Bone marrow (tissue), 2 donors: ENCODE measurements around the gene MCOLN2.
"Not testable (repeated sequence)": the region's sequence is repeated elsewhere in the genome, so short reads cannot be mapped to it uniquely, and the experiment has no call there.

Experiments used
- DNase-seq, 2 donors: peaks; one replicate each; lab custom pipeline; 2025; lab: John Stamatoyannopoulos, UW

Gene MCOLN2

GRCh38 chr1:84996846-84997666, at the start of gene MCOLN2:
TSS of gene MCOLN2 (minus strand) at chr1:84997113. CDS start at chr1:84996872, 241 bp downstream.
- DNase-seq: no peak

GRCh38 chr1:85042413-85042812, 45.5 kb upstream of the MCOLN2 start:
- DNase-seq: no peak

GRCh38 chr1:85041793-85042192, 44.9 kb upstream of the MCOLN2 start:
- no peak for DNase-seq

- DNase-seq: no peak
These were observed 36.3 kb upstream of the MCOLN2 start for GRCh38 chr1:85033221-85033620.

GRCh38 chr1:85030536-85030935, 33.6 kb upstream of the MCOLN2 start:
- no peak for DNase-seq

- no peak for DNase-seq
These were observed 31.2 kb upstream of the MCOLN2 start for GRCh38 chr1:85028151-85028550.

- DNase-seq: no peak
These were observed 30.5 kb upstream of the MCOLN2 start for GRCh38 chr1:85027242-85027983.

DNA sequence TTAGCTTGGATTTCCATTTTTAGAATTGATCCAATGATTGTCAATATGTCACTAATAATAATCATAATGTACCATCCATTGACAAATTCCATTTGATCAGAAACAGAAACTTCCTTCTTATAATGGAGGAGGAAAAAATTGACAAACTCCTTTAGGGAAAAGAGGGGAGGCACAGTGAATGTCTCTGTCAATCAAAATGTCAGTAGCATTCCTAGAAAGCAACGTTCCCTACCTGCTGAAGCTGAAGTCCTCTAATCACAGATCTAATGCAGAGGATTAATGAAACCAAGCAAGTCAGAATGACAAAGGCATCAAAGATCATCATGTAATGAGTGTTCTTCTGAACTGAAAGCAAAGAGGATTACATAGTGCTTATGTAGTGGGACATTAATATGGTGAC, 29.0 kb upstream of the MCOLN2 start:
- no peak for DNase-seq

GRCh38 chr1:85024736-85025135, 27.8 kb upstream of the MCOLN2 start:
- no peak for DNase-seq

- DNase-seq: no peak
These were observed 25.8 kb upstream of the MCOLN2 start for GRCh38 chr1:85022700-85023099.

DNA sequence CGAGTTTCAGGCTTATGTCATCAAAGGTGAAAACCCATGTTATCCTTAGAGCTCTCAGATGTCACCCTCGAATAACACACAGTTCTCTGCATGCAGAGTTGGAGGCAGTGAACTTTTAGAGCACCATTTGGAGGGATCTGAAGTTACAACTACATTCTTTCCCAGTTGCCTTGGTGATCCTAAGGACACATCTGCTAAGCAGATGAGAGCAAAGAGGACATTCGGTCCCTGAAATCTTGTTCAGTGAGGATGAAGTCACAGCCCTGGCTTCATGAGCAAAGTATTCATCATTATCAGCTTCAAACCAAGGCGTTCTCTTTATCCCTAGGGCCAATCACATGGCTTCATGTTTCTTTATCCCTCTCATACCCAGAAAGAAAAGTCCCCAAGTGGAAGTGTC, 23.1 kb upstream of the MCOLN2 start:
- DNase-seq: no peak

- no peak for DNase-seq
These were observed 18.9 kb upstream of the MCOLN2 start for GRCh38 chr1:85015826-85016225.

- DNase-seq: not testable (repeated sequence)
These were observed 8.7 kb upstream of the MCOLN2 start for GRCh38 chr1:85005641-85006040.

DNA sequence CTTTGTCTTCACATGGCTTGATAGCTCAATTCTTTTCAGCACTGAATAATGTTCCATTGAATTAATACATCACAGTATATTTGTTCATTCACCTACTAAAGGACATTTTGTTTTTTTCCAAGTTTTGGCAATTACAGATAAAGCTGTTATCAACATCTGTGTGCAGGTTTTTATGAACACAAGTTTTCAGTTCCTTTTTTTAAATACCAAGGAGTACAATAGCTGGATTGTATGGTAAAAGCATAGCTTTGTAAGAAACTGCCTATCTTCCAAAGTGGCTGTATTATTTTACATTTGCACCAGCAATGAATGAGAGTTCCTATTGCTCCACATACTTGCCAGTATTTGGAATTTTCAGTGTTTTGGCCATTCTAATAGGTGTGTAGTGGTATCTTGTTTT, 4.8 kb upstream of the MCOLN2 start:
- no peak for DNase-seq

GRCh38 chr1:84998642-84999280, 1.8 kb upstream of the MCOLN2 start:
- no peak for DNase-seq

- DNase-seq: no peak
These were observed 1.0 kb upstream of the MCOLN2 start for GRCh38 chr1:84997667-84998600.

- DNase-seq: no peak
These were observed 1.2 kb downstream of the MCOLN2 start for GRCh38 chr1:84995484-84996334.

DNA sequence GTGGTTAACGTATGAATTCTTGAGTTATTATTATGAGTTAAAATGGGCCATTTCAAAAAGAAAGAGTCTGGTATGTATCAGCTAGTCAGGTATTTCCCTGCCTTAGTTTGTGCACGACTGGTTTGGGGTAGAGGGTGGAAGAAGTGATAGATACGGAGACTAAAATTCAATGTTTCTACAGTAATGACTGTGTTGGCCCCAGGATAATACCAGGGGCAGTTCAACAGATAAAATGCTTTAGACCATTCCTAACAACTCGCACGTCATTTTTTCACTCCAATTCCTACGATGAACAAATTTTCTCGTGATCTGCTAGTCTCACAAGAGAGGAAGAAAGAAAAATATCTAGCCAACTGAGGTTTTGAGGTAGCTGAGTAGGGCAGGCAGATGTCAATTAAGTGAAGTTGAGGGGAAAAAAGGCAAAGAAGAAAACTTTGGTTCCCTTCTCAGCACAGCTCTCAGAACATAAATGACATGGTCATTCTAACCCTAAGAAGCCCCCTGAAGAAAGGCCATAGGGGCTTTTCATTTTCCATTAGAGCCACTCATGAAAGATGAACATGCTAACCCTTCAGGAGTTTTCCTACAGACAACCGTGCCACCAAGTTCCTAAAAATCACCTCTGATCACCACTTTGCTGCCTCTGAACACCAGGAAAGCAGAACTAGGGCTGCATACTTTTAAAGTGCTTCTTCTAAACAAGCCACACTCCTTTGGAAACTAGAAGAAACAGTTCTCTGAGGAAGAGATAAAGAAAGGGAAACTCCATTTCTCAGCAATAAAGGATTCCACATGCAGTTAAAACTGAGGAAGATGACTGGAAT, 5.6 kb downstream of the MCOLN2 start:
- DNase-seq: no peak

- DNase-seq: no peak
These were observed 8.3 kb downstream of the MCOLN2 start for GRCh38 chr1:84988588-84988987.

DNA sequence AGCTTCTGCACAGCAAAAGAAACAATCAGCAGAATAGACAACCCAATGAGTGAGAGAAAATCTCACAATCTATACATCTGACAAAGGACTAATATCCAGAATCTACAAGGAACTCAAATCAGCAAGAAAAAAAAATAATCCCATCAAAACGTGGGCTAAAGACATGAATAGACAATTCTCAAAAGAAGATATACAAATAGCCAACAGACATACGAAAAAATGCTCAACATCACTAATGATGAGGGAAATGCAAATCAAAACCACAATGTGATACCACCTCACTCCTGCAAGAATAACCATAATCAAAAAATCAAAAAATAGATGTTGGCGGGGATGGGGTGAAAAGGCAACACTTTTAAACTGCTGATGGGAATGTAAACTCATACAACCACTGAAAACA, 10.4 kb downstream of the MCOLN2 start:
- not testable (repeated sequence) for DNase-seq
